Epithelial cell of prostate (primary cell): Measurements from ENCODE around the gene RAB6B.
A peak's percentile ranks its signal among the peaks of the same experiment; 100 is the strongest.

Experiments used
- DNase-seq: peaks from one replicate; pipeline ENCODE4 v3.0.0-alpha.2; 2011; ENCODE audit warnings: low read depth, low spot score
- H3K27ac ChIP-seq: fragments of 450-650 bp; 2 replicates; pipeline ENCODE4 v1.5.1; 2017; ENCODE audit warnings: mild to moderate bottlenecking

RAB6B gene

GRCh38 chr3:133895208-133896001 is at the start of gene RAB6B:
Gene RAB6B (minus strand): TSS chr3:133895882. CDS start chr3:133895466, 416 bp downstream.
- no peak for DNase-seq

GRCh38 chr3:133944641-133945380 is 49.1 kb upstream of the RAB6B start:
- no peak for DNase-seq
- no peak overlapping the region for H3K27ac ChIP-seq

More at GRCh38 chr3:133895208-133896001, at the start of gene RAB6B:
- H3K27ac ChIP-seq, result no peak within 1 kb of the TSS

- H3K27ac ChIP-seq, result no peak overlapping the region
Observed at GRCh38 chr3:133944181-133944580, 48.5 kb upstream of the RAB6B start.

GRCh38 chr3:133943639-133944141 is 48.0 kb upstream of the RAB6B start:
- peak; percentile 86 for DNase-seq
- no peak overlapping the region for H3K27ac ChIP-seq

More at GRCh38 chr3:133944181-133944580, 48.5 kb upstream of the RAB6B start:
- peak; percentile 14 for DNase-seq

GRCh38 chr3:133943031-133943535 is 47.4 kb upstream of the RAB6B start:
- no peak overlapping the region for H3K27ac ChIP-seq
- no peak for DNase-seq

GRCh38 chr3:133941415-133941821 is 45.7 kb upstream of the RAB6B start:
- DNase-seq, result no peak
- no peak overlapping the region for H3K27ac ChIP-seq

GRCh38 chr3:133940536-133940935 is 44.9 kb upstream of the RAB6B start:
- H3K27ac ChIP-seq, result no peak overlapping the region
- DNase-seq, result no peak

GRCh38 chr3:133939463-133939835 is 43.8 kb upstream of the RAB6B start:
- no peak for DNase-seq
- H3K27ac ChIP-seq, result no peak overlapping the region

GRCh38 chr3:133938770-133939462 is 43.2 kb upstream of the RAB6B start:
- no peak overlapping the region for H3K27ac ChIP-seq
- no peak for DNase-seq

GRCh38 chr3:133937756-133938601 is 42.3 kb upstream of the RAB6B start:
- H3K27ac ChIP-seq, result no peak overlapping the region
- DNase-seq, result no peak

GRCh38 chr3:133937061-133937686 is 41.5 kb upstream of the RAB6B start:
- DNase-seq, result no peak
- H3K27ac ChIP-seq, result no peak overlapping the region

- DNase-seq, result no peak
Observed at GRCh38 chr3:133935843-133936769, 40.4 kb upstream of the RAB6B start.

GRCh38 chr3:133934996-133935842 is 39.5 kb upstream of the RAB6B start:
- no peak for DNase-seq
- H3K27ac ChIP-seq, result no peak overlapping the region

More at GRCh38 chr3:133935843-133936769, 40.4 kb upstream of the RAB6B start:
- H3K27ac ChIP-seq, result no peak overlapping the region

- DNase-seq, result no peak
Observed at GRCh38 chr3:133934073-133934970, 38.6 kb upstream of the RAB6B start.

GRCh38 chr3:133933097-133934024 is 37.7 kb upstream of the RAB6B start:
- no peak for DNase-seq
- H3K27ac ChIP-seq, result no peak overlapping the region

More at GRCh38 chr3:133934073-133934970, 38.6 kb upstream of the RAB6B start:
- no peak overlapping the region for H3K27ac ChIP-seq
